ENCODE results near the gene IL18BP.

Gene IL18BP

DNA sequence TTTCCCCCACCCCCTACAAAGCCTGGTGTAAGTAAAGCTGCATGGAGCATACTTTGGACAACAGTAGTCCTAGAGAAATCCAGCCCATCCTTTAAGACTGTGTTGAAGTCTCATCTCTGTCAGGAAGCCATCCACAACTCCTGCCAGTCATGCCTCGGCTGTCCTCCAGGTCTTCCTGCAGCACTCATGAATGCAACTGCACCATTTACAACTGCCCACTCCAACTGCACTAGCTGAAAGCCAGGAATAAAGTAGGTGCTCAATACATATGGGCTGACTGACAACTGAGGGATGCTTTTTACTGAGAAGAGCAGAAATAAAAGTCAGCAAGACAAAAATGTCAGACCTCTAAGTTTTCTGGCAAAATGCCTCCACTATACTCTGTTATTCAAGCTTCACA lies 27.4 kb downstream of the IL18BP start:
- TF ChIP-seq, protein P1, sequence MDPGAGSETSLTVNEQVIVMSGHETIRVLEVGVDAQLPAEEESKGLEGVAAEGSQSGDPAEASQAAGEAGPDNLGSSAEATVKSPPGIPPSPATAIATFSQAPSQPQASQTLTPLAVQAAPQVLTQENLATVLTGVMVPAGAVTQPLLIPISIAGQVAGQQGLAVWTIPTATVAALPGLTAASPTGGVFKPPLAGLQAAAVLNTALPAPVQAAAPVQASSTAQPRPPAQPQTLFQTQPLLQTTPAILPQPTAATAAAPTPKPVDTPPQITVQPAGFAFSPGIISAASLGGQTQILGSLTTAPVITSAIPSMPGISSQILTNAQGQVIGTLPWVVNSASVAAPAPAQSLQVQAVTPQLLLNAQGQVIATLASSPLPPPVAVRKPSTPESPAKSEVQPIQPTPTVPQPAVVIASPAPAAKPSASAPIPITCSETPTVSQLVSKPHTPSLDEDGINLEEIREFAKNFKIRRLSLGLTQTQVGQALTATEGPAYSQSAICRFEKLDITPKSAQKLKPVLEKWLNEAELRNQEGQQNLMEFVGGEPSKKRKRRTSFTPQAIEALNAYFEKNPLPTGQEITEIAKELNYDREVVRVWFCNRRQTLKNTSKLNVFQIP (CRISPR knock-in tag; IDR thresholded peaks at IDR 0.05; ENCODE audit: borderline replicate concordance, low read depth): no peak
- TF ChIP-seq PPARA (CRISPR knock-in tag; IDR thresholded peaks at IDR 0.05; ENCODE audit: borderline replicate concordance) (no peak), ZFP3 (CRISPR knock-in tag; IDR thresholded peaks at IDR 0.05) (no peak), BACH2 (CRISPR knock-in tag; IDR thresholded peaks at IDR 0.05; ENCODE audit: borderline replicate concordance) (no peak), ZNF70 (CRISPR knock-in tag; IDR thresholded peaks at IDR 0.05) (no peak), TCF4 (CRISPR knock-in tag; IDR thresholded peaks at IDR 0.05; ENCODE audit: borderline replicate concordance) (no peak), ZFP30 (CRISPR knock-in tag; IDR thresholded peaks at IDR 0.05) (no peak), ZNF565 (CRISPR knock-in tag; conservative IDR thresholded peaks at IDR 0.05; ENCODE audit: low read depth) (no peak)
- TF ChIP-seq, protein P2, sequence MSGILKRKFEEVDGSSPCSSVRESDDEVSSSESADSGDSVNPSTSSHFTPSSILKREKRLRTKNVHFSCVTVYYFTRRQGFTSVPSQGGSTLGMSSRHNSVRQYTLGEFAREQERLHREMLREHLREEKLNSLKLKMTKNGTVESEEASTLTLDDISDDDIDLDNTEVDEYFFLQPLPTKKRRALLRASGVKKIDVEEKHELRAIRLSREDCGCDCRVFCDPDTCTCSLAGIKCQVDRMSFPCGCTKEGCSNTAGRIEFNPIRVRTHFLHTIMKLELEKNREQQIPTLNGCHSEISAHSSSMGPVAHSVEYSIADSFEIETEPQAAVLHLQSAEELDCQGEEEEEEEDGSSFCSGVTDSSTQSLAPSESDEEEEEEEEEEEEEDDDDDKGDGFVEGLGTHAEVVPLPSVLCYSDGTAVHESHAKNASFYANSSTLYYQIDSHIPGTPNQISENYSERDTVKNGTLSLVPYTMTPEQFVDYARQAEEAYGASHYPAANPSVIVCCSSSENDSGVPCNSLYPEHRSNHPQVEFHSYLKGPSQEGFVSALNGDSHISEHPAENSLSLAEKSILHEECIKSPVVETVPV (CRISPR knock-in tag; IDR thresholded peaks at IDR 0.05): no peak
- ATAC-seq: no peak

DNA sequence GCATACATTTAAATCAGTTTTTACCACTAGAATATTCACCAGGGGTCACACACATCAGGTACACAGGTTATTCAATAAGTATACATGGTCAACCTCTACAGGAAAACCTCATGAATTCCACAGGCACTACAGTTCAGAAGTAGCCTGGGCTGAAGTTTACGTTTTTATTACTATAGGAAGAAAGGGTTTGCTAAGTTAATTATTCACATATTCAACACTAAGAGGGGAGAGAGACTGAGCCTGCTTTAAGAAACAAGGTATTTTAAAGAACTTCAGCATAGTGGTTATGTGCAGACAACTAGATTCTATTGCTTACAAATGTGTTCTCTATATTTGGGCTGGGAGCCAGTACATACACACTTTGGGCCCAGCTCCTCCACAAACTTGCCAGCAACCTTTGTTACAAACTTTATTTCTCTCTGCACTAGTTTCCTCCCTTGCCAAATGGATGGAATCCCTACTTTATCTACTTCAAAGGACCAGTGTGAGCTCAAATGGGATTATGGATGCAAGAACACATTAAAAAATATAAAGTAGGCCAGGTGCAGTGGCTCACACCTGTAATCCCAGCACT lies 31.9 kb downstream of the IL18BP start:
- ATAC-seq: no peak
- TF ChIP-seq ZFP30 (CRISPR knock-in tag; IDR thresholded peaks at IDR 0.05) (no peak), ZC3H10 (CRISPR knock-in tag; IDR thresholded peaks at IDR 0.05) (no peak), ZNF565 (CRISPR knock-in tag; conservative IDR thresholded peaks at IDR 0.05; ENCODE audit: low read depth) (no peak), GLIS3 (CRISPR knock-in tag; IDR thresholded peaks at IDR 0.05) (no peak), ESRRG (CRISPR knock-in tag; IDR thresholded peaks at IDR 0.05) (no peak), ZFP3 (CRISPR knock-in tag; IDR thresholded peaks at IDR 0.05) (no peak), BACH2 (CRISPR knock-in tag; IDR thresholded peaks at IDR 0.05; ENCODE audit: borderline replicate concordance) (no peak), TCF4 (CRISPR knock-in tag; IDR thresholded peaks at IDR 0.05; ENCODE audit: borderline replicate concordance) (no peak)
- TF ChIP-seq, protein P2 (CRISPR knock-in tag; IDR thresholded peaks at IDR 0.05): no peak
- TF ChIP-seq, protein P1 (CRISPR knock-in tag; IDR thresholded peaks at IDR 0.05; ENCODE audit: borderline replicate concordance, low read depth): no peak
- TF ChIP-seq, protein P3, sequence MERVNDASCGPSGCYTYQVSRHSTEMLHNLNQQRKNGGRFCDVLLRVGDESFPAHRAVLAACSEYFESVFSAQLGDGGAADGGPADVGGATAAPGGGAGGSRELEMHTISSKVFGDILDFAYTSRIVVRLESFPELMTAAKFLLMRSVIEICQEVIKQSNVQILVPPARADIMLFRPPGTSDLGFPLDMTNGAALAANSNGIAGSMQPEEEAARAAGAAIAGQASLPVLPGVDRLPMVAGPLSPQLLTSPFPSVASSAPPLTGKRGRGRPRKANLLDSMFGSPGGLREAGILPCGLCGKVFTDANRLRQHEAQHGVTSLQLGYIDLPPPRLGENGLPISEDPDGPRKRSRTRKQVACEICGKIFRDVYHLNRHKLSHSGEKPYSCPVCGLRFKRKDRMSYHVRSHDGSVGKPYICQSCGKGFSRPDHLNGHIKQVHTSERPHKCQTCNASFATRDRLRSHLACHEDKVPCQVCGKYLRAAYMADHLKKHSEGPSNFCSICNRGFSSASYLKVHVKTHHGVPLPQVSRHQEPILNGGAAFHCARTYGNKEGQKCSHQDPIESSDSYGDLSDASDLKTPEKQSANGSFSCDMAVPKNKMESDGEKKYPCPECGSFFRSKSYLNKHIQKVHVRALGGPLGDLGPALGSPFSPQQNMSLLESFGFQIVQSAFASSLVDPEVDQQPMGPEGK (CRISPR knock-in tag; IDR thresholded peaks at IDR 0.05; ENCODE audit: borderline replicate concordance): no peak

DNA sequence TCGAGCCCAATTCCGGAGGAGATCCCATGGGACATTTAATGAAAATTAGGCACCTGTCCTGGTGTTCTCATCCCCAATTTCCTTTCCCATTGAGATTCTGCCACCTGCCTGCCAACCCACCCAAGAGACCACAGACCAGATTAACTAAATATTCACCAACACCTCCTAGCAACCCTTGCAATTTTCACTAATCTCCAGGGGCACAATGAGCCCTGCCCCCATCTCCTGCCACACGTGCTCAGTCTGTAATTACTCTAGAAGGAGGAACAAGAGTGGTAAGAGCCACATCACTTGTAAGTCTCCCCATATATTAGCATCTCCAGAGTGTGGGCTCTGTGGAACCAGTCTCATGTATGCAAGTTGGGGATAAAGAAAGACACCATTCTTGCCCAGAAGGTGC lies 38.0 kb downstream of the IL18BP start:
- no peak for ATAC-seq
- TF ChIP-seq CSDC2 (CRISPR knock-in tag; IDR thresholded peaks at IDR 0.05) (no peak), GLIS3 (CRISPR knock-in tag; IDR thresholded peaks at IDR 0.05) (no peak), OSR1 (CRISPR knock-in tag; IDR thresholded peaks at IDR 0.05) (no peak), ZNF565 (CRISPR knock-in tag; conservative IDR thresholded peaks at IDR 0.05; ENCODE audit: low read depth) (no peak), RARB (CRISPR knock-in tag; IDR thresholded peaks at IDR 0.05) (no peak), ZFP3 (CRISPR knock-in tag; IDR thresholded peaks at IDR 0.05) (no peak), SNAI2 (CRISPR knock-in tag; IDR thresholded peaks at IDR 0.05) (no peak), ZNF70 (CRISPR knock-in tag; IDR thresholded peaks at IDR 0.05) (no peak)
- TF ChIP-seq, protein P1 (CRISPR knock-in tag; IDR thresholded peaks at IDR 0.05; ENCODE audit: borderline replicate concordance, low read depth): no peak
- TF ChIP-seq, protein P4, sequence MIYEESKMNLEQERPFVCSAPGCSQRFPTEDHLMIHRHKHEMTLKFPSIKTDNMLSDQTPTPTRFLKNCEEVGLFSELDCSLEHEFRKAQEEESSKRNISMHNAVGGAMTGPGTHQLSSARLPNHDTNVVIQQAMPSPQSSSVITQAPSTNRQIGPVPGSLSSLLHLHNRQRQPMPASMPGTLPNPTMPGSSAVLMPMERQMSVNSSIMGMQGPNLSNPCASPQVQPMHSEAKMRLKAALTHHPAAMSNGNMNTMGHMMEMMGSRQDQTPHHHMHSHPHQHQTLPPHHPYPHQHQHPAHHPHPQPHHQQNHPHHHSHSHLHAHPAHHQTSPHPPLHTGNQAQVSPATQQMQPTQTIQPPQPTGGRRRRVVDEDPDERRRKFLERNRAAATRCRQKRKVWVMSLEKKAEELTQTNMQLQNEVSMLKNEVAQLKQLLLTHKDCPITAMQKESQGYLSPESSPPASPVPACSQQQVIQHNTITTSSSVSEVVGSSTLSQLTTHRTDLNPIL (CRISPR knock-in tag; IDR thresholded peaks at IDR 0.05; ENCODE audit: low read depth): no peak
- TF ChIP-seq, protein P3 (CRISPR knock-in tag; IDR thresholded peaks at IDR 0.05; ENCODE audit: borderline replicate concordance): no peak
- TF ChIP-seq, protein P5, sequence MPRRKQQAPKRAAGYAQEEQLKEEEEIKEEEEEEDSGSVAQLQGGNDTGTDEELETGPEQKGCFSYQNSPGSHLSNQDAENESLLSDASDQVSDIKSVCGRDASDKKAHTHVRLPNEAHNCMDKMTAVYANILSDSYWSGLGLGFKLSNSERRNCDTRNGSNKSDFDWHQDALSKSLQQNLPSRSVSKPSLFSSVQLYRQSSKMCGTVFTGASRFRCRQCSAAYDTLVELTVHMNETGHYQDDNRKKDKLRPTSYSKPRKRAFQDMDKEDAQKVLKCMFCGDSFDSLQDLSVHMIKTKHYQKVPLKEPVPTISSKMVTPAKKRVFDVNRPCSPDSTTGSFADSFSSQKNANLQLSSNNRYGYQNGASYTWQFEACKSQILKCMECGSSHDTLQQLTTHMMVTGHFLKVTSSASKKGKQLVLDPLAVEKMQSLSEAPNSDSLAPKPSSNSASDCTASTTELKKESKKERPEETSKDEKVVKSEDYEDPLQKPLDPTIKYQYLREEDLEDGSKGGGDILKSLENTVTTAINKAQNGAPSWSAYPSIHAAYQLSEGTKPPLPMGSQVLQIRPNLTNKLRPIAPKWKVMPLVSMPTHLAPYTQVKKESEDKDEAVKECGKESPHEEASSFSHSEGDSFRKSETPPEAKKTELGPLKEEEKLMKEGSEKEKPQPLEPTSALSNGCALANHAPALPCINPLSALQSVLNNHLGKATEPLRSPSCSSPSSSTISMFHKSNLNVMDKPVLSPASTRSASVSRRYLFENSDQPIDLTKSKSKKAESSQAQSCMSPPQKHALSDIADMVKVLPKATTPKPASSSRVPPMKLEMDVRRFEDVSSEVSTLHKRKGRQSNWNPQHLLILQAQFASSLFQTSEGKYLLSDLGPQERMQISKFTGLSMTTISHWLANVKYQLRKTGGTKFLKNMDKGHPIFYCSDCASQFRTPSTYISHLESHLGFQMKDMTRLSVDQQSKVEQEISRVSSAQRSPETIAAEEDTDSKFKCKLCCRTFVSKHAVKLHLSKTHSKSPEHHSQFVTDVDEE (CRISPR knock-in tag; IDR thresholded peaks at IDR 0.05): no peak
